NCI-H1417 (cell line): ENCODE results near the gene LRFN4.

Source experiments
- DNase-seq, 3 experiments: peaks; one replicate each; lab custom pipeline; 2025; lab: John Stamatoyannopoulos, UW

Gene LRFN4

DNA sequence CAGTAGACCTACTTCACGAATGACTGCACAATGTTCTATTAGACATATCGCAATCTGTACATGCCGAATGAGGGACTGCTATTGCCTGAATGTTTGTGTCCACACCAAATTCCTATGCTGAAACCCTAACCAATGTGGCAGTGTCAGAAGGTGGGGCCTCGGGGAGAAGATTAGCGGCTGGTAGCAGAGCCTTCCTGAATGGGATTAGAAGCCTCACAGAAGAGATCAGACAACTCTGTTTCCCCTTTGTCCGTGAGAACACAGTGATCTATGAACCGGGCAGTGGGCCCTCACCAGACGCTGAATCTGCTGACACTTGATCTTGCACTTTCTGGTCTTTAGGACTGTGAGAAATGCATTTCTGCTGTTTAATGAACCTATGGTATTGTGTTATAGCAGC, 33.1 kb downstream of the LRFN4 start:
- DNase-seq = no peak

- DNase-seq = no peak
These were observed 35.2 kb downstream of the LRFN4 start for GRCh38 chr11:66891851-66892660.

- DNase-seq = no peak
These were observed 36.0 kb downstream of the LRFN4 start for GRCh38 chr11:66892911-66893310.

GRCh38 chr11:66894141-66894540, 37.3 kb downstream of the LRFN4 start:
- peak in 1 of 3 experiments; percentile 24 for DNase-seq

GRCh38 chr11:66901964-66902390, 45.1 kb downstream of the LRFN4 start:
- no peak for DNase-seq

- DNase-seq = peak in 2 of 3 experiments; percentile 27 to 58
These were observed 45.8 kb downstream of the LRFN4 start for GRCh38 chr11:66902486-66903177.

DNA sequence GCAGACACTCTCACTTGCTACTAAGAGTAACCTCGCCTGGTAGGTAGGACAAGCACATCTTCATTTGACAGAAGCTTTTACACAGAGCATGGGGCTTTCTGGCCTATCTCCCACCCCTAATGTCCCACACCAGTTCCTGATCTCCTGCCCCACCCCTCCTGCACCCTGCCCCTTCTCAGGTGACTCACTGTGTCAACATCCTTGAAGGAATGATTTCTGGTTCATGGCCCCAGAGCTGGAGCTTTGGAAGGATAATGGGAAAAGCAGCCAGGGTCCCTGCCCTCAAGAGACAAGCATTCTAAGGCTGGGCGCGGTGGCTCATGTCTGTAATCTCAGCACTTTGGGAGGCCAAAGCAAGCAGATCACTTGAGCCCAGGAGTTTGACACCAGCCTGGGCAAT, 47.2 kb downstream of the LRFN4 start:
- DNase-seq = no peak

- DNase-seq = no peak
These were observed 47.7 kb downstream of the LRFN4 start for GRCh38 chr11:66904561-66904960.

GRCh38 chr11:66904981-66905521, 48.2 kb downstream of the LRFN4 start:
- DNase-seq = peak in 2 of 3 experiments; percentile 9 to 27

DNA sequence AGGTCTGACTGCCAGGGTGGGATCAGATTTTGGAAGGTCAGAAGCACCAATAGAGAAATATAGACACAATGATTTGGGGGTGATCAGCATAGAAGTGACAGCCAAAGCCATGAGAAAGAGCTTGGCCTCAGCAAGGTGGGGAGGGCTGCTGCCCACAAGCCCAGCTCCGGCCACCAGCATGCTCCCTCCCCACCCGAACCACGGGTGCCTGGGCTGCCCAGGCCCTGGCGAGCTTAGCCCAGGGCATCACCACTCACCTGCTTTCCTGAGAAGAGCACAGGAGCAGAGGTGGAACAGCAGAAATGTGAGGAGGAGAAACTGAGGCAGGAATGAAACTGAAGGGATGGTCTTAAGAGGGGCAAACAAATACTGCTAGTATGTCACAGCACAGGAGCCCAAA, 48.8 kb downstream of the LRFN4 start:
- no peak for DNase-seq

GRCh38 chr11:66906061-66906733, 49.3 kb downstream of the LRFN4 start:
- DNase-seq = no peak

DNA sequence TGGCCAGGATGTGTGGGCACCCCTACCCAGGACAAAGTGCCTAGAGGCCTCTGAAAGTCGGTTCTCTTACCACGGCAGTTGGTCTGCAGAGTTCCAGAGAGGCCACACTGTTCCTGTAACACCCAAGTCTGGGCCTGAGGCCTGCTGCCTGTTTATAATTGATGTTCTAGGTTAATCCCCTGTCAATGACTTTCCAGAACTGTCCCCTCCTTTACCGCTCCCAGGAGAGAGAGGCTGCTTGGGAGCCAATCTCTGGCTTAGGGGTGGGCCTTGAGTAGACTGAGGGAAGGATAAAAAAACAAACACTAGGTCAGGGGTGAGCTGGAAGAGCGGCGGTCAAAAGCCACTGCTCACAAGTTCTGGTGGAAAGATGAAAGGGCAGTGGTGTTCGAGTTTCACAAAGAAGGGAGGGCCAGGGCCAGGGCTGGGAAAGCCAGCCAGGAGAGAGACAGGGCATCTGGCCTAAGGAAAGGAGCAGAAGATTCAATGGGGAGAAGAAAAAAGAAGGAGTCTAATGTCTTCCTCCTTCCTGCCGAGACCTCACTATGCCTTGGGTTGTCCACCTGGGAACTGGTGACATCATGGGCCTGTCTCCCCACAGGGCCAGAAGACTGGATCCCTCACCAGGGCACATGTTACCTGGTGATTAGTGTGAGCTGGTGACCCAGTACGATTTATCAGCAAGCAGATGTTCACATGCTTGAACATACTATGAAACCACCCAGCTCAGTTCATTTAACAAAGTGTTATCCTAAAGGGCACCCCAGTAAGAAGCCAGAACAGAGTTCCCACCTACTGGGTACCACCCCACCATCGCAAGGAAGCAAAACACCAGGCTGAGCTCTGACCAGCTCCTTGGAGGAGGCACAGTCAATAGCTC, 51.1 kb downstream of the LRFN4 start:
- no peak for DNase-seq

- DNase-seq = no peak
These were observed 52.3 kb downstream of the LRFN4 start for GRCh38 chr11:66909181-66909580.

- DNase-seq = no peak
These were observed 53.2 kb downstream of the LRFN4 start for GRCh38 chr11:66910016-66910415.
